Activated CD8-positive, alpha-beta memory T cell treated with anti-CD3 and anti-CD28 coated beads, Interleukin-2, amount 50 U/mL, for 24 hours (primary cell): ENCODE measurements around the gene FNDC10.
"Not testable (repeated sequence)": the region's sequence is repeated elsewhere in the genome, so short reads cannot be mapped to it uniquely, and the experiment has no call there.

Experiments used
- DNase-seq: peaks from one replicate; pipeline ENCODE4 v3.0.0-alpha.2; 2020; ENCODE audit errors: extremely low read depth

FNDC10 gene

DNA sequence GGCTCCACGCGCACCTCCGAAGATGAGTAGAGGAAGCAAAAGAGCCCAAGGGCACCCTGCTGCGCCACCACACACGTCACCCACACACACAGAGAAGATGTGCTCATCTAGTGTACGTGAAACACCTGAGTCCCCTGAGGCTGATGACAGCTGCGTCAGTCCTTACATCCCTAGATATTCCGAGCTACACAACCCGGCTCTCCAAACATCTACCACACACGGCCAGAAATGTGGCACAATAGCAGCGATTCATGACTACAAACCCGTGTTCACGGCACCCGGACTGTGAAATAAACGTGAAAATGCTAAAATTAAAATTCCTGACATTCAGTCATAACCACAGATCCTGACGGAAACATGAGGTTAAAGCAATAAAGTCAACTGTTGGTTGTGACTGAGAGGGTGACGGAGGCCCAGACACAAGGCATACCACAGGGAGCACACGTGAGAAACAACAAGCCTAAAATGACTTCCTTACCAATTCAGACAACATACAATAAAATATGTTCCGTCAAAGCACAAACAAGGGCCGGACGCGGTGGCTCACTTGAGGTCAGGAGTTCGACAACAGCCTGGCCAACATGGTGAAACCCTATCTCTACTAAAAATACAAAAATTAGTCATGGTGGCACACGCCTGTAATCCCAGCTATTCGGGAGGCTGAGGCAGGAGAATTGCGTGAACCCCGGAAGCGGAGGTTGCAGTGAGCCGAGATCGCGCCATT lies 32.6 kb downstream of the FNDC10 start:
- no peak for DNase-seq

GRCh38 chr1:1565340-1565739 lies 34.6 kb downstream of the FNDC10 start:
- no peak for DNase-seq

DNA sequence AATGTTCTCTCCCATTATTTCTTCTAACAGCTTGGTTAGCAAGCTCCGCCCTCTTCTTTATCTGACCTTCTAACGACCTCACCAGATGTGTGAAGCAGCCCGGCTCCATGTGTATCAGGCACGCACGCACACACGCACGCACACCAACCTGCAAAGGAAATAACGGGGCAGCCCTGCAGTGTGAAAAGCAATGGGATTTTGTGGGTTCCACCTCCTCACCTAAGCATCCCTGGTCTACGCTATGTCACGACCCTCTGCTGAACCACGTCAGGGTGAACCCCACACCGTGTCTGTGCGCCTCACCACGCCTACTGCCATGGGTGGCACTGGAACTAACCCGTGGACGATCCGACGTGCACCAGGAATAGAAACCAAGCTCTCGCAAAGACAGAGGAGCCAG lies 35.7 kb downstream of the FNDC10 start:
- no peak for DNase-seq

DNA sequence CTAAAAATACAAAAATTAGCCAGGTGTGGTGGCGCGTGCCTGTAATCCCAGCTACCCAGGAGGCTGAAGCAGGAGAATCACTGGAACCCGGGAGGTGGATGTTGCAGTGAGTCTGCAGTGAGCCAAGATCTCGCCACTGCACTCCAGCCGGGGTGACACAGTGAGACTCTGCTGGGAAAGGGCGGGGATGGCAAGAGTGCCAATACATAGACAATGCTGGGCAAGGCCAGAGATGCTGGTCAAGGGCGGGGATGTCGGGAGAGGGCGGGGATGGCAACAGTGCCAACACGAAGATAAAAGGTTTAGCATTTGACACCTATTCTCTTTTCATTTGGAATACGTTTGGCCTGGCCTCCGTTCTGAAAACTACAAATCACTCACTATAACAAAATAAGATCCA lies 36.2 kb downstream of the FNDC10 start:
- no peak for DNase-seq

- no peak for DNase-seq
Observed at GRCh38 chr1:1562556-1563195, 37.3 kb downstream of the FNDC10 start.

GRCh38 chr1:1561801-1562470 lies 38.0 kb downstream of the FNDC10 start:
- DNase-seq: no peak

DNA sequence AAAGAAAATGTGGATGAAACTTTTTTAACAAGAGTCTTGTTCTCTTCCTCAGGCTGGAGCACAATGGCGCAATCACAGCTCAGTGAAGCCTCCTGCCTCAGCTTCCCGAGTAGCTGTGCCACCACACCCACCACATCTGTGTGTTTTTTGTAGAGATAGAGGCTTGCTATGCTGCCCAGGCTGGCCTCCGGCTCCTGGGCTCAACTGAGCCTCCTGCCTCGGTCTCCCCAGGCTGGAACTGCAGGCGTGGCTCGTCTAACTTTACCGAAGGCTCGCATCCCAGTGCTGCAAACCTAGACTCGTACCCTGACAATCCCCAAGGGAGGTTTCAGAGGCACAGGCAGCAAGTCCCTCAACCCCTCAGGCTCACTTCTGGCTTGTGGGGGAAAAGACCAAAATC lies 39.8 kb downstream of the FNDC10 start:
- no peak for DNase-seq

DNA sequence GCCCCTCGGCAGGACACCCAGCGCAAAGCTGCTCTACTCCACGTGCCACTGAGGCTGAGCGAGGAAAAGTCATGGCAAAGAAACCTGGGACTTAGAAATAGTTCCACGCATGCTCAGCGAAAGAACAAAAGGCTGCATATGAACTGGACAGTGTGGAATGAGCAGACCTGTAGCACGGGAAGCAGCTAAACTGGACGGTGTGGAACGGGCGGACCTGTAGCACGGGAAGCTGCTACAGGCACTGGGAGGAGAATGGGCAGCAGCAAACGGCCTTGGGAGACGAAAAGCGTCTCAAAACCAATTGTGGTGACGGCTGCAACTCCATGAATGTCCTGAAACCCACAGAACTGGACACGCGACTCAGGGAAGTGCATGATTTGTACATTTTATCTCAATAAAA lies 40.9 kb downstream of the FNDC10 start:
- DNase-seq: no peak

DNA sequence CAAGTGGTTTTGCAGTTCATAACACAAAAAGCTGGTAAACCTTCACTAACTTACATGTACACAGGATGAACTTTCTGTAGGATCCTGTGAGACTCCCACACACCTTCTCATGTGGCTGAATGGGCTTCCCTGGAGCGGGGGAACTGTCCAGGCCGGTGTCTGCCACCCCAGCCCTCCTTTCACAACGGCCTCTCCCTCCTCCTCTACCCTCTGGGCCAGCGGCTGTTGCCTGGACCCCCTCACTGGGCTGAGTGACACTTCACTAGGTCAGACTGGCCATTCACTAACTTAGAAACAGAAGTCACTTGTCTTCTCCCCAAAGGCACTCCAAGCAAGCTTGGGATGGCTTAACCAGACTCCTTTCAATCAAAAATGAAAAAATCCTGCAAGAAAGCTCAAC lies 41.3 kb downstream of the FNDC10 start:
- DNase-seq: no peak

DNA sequence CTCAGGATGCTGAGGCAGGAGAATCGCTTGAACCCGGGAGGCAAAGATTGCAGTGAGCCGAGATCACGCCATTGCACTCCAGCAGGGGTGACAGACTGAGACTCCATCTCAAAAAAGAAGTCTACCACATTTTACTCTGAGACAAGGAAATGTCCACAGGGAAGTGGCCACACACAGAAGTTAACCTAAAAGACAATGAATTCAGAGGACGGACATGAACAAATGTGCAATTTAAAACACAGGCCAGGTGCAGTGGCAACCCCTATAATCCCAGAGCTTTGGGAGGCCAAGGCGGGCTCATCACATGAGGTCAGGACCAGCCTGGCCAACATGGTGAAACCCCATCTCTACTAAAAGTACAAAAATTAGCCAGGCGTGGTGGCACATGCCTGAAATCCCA lies 42.2 kb downstream of the FNDC10 start:
- DNase-seq: not testable (repeated sequence)

DNA sequence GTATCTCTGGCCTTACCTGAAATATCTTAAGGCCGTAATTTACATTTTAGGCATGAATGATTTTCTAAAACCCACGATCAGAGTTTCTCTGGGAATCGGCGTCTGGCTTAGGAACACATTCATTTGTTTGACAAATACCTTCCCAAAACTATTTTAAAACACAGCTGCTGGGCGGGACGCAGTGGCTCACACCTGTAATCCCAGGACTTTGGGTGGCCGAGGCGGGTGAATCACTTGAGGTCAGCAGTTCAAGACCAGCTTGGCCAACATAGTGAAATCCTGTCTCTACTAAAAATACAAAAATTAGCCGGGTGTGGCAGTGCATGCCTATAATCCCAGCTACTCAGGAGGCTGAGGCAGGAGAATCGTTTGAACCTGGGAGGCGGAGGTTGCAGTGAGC lies 43.0 kb downstream of the FNDC10 start:
- DNase-seq: not testable (repeated sequence)

DNA sequence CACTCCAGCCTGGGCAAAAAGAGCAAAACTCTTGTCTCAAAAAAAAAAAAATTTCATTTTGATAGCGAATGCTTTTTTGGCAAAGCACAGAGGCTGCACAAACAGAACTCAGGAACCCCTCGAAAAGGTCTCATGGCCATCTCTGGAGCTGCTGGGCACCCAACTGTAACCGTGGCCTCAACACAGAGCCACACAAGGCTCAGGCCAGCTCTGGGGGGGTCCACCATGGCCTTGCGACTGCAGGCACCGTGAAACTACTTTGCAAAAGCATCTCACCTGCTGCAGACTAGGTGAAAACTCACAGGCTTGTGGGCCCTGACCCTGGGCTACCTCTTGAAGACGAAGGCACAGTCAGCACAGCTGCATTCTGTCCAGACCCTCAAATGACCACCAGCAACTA lies 43.4 kb downstream of the FNDC10 start:
- no peak for DNase-seq

DNA sequence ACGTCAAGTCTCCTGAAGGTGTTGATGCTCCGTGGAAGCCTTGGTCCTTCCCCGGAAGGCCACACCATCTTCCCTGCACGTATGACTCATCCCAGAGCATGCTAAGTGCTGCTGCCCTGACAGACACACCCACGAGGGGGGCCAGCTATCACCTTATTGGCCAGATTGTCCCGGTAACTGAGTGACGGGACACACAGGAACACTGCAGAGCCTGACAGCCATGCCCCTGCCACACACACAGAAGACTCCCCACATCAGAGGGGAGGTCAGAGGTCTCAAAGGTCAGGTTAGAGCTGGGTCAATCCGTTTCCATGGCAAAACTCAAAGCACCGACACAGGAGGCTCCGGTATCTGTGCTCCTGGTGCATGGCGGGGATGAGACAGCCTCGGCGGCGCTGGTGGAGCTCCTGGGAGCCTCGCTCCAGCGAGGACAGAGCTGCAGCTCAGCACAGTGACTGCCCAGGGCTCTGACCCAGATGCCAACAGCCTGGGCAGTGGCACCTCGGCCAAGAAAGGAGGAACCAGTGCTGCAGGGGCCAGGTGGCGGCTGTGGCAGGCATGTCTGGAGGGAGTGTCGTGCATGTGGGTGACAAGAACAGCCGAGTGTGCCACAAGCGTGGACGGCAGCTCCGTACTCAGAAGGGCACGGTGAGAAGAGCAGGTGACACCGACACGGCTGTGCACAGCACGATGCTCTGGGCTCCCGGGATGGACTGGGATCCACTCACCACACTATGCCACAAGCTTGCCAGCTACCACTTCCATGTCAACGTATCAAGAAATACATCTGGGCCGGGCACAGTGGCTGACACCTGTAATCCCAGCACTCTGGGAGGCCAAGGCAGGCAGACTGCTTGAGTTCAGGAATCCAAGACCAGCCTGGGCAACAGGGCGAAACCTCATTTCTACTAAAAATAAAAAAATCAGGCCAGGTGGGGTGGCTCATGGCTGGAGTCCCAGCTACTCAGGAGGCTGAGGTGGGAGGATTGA lies 44.7 kb downstream of the FNDC10 start:
- no peak for DNase-seq

DNA sequence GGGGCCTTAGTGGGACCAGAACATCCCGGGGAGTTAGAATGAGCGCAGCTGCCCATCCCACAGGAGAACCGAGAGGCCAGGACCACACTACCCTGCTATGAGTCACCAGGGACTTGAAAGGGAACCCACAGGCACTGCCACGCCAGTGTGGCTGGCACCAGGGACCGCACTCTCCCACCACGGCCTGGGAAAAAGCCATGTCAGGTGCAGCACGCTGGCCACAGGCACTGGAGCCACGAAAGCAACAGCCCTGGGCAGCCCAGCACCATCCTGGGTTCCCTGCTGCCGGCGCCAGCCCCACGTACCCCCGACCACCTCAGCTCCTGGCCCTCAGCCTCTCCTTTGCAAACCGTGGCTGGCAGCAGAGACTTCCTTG lies 45.4 kb downstream of the FNDC10 start:
- no peak for DNase-seq

GRCh38 chr1:1553821-1554494 lies 46.0 kb downstream of the FNDC10 start:
- no peak for DNase-seq

DNA sequence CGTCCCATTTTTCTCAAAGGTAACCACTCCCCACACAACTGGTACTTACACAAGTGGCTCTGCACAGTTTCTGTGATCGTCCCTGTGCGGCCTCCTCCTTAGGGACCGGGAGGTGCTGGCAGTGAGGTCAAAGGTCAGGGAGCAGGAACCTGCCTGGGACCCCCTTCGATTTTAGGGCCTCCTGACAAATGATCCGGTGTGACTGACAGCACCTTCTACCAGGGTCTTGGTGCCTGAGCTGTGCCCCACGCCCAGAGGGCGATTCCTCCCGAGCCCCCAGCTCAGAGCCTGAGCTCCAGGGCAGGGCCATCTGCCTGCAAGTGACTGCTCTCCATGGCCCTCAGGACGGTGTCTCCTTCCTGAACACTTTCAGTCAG lies 47.7 kb downstream of the FNDC10 start:
- DNase-seq: no peak

- DNase-seq: no peak
Observed at GRCh38 chr1:1551524-1552262, 48.2 kb downstream of the FNDC10 start.

GRCh38 chr1:1550591-1551432 lies 49.1 kb downstream of the FNDC10 start:
- DNase-seq: no peak

GRCh38 chr1:1550087-1550486 lies 49.8 kb downstream of the FNDC10 start:
- DNase-seq: no peak

DNA sequence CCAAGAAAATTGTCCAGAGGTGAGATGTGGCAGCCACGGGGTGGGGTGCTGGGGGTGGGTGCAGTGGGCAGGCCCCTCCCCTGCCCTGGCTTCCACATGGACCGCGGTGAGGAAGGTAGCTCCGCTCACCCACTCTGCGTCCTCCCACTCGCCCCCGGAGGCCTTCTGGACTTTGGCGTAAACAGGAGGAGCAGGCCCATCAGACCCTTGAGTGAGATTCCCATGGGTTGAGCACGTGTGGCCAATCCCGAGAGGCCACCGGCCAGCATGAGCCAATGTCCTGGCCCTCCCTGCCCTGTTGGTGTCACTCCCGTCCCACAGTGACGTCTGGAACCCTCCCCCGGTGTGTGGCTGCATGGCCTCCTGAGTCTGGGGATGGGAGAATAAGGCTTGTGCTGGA lies 51.3 kb downstream of the FNDC10 start:
- DNase-seq: no peak
